Activated naive CD4-positive, alpha-beta T cell treated with anti-CD3 and anti-CD28 coated beads for 36 hours (primary cell): ENCODE results near the gene NLN. TPM values are rescaled to one million over a fixed set of nuclear protein-coding genes. Genes with fewer than 3 reads are reported as not detected.

ENCODE experiments used
- CTCF ChIA-PET: fragments of 350-600 bp; sonication (Branson Sonifier 250); formaldehyde crosslinking; loops from one replicate; lab custom pipeline; 2021; ENCODE audit warnings: antibody characterized with exemption; lab: Charles Lee
- DNase-seq: peaks from one replicate; pipeline ENCODE4 v3.0.0-alpha.2; 2020
- H3K27ac Mint-ChIP-seq: one replicate; pipeline ENCODE4 v1.8.0; 2021; ENCODE audit warnings: mild to moderate bottlenecking, mixed read lengths
- H3K27me3 Mint-ChIP-seq: one replicate; pipeline ENCODE4 v1.8.0; 2021; ENCODE audit warnings: low read depth, mixed read lengths
- H3K36me3 Mint-ChIP-seq: one replicate; pipeline ENCODE4 v1.8.0; 2021; ENCODE audit warnings: low read depth, mixed read lengths
- H3K4me1 Mint-ChIP-seq: one replicate; pipeline ENCODE4 v1.8.0; 2021; ENCODE audit warnings: low read depth, mixed read lengths
- H3K4me3 Mint-ChIP-seq: one replicate; pipeline ENCODE4 v1.8.0; 2021; ENCODE audit warnings: mild to moderate bottlenecking, moderate library complexity, mixed read lengths
- H3K9me3 Mint-ChIP-seq: one replicate; pipeline ENCODE4 v1.8.0; 2021; ENCODE audit warnings: mixed read lengths
- intact Hi-C: fragments of 100-400 bp; cut with micrococcal nuclease; formaldehyde crosslinking; loops from one replicate; pipeline ENCODE4 v1.15.1; 2023
- total RNA-seq, 2 experiments: library from RNA; stranded (reverse); gene quantifications; one replicate each; pipeline ENCODE4 v1.2.3, GENCODE V29; 2021

Gene NLN
- total RNA-seq, 2 experiments from 2014 or later = 32.4 to 35.5 TPM

DNA sequence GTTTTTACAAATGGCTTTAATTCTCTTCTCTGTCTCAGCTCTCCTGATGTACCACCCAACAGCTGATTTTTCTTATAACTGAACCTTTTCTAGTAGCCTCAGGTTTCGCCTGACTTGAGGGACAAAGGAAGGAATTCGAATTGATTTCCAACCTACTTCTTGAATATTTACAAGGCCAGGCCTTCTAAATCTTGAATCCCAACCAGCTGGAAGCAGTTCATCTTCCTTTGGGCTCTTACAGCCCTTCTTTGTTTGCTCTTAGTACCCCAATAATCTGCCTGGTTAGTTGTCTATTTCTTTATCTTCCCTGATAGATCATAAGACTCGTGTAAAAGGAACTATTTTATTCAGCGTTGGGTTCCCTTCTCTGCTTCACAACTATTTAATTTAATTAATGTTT is 95.9 kb downstream of the NLN start:
- H3K36me3 Mint-ChIP-seq = peaks cover 29% of the 10 kb centered on the region
- H3K9me3 Mint-ChIP-seq = no peaks in the 10 kb centered on the region
- no peak overlapping the region for H3K27ac Mint-ChIP-seq
- no peaks in the 10 kb centered on the region for H3K27me3 Mint-ChIP-seq
- H3K4me3 Mint-ChIP-seq = no peak overlapping the region
- CTCF ChIA-PET = no interaction called here
- peaks cover 17% of the 10 kb centered on the region for H3K4me1 Mint-ChIP-seq
- intact Hi-C loops = no loop called here
- DNase-seq = no peak

DNA sequence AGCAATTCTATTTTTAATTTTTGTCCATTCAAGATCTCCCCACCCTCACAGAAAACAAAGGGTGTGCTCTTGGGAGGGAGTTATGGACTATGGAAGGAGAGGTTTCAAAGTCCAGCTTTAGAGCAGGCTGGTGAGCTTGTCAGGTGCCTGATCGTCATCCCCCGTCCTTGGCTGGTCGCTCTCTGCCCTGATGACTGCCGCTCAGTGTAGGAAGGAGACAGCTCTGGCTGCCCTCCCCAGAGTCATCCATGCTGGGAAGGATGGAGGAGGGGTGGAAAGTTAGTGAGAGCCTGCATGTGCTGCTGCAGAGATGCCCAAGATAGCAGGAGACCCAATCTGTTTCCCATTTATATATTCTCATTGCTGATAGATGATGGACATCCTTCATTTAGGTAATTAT is 96.6 kb downstream of the NLN start:
- H3K36me3 Mint-ChIP-seq = peaks cover 26% of the 10 kb centered on the region
- intact Hi-C loops = no loop called here
- CTCF ChIA-PET = no interaction called here

DNA sequence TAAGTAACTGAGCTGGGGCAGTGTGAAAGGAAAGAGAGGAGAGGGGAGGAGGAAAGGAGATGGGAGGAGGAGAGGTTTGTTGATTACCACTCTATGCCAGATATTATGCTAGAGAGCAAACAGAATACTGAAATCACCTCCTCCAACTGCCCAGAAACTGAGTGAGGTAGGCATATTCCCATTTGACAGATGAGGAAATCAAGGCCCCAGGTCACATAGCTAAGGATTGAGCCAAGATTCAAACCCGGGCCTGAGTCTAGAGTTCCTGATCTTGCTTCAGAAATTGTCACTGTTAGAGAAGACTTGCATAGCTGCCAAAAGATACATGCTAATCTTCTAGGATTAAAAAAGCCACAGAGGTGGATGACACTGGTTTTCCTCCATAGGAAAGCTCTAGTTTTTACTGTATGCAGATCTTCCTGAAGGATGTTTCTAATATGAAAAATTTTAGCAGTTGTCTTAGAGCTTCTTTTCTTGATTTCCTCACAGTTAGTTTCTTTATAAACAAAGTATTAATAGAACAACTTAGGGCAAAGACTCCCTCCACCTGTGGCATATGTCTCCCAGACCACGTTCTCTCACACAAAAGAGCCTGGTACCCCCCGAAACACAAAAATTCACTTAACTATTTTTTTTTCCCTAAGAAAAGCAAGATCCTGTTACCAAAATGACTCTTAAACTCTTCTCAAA is 97.4 kb downstream of the NLN start:
- no peak overlapping the region for H3K27ac Mint-ChIP-seq
- no peaks in the 10 kb centered on the region for H3K9me3 Mint-ChIP-seq
- intact Hi-C loops = no loop called here
- CTCF ChIA-PET = interaction anchor here (0.9 to 1.1 kb wide), 2 partner anchors 10 to 14 kb away, joined by 3 read pairs; no protein-coding TSS in a partner anchor
- DNase-seq = no peak
- no peaks in the 10 kb centered on the region for H3K27me3 Mint-ChIP-seq
- peaks cover 17% of the 10 kb centered on the region for H3K4me1 Mint-ChIP-seq
- H3K36me3 Mint-ChIP-seq = peaks cover 22% of the 10 kb centered on the region
- H3K4me3 Mint-ChIP-seq = no peak overlapping the region

More for the DNA sequence above, 96.6 kb downstream of the NLN start:
- Mint-ChIP-seq H3K9me3 (no peaks in the 10 kb centered on the region), H3K4me1 (peaks cover 12% of the 10 kb centered on the region), H3K4me3 (no peak overlapping the region), H3K27ac (no peak overlapping the region), H3K27me3 (no peaks in the 10 kb centered on the region)
- DNase-seq = no peak

DNA sequence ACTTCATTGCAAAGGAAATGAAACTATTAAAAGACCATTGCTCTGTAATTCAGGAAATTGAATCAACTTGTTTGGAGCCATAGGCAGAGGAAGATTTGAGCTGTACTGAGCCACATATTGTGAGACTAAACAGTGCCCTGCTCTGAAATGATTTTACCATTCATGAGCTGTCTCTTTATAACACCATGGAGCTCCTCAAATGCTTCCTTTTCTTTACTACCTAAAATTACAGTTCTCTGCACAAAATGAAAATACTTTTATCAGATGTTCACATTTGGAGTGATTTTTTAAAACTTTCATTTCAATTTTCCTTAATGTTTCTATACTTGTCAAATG is 97.9 kb downstream of the NLN start:
- intact Hi-C loops = no loop called here
- CTCF ChIA-PET = interaction anchor here (0.9 to 1.1 kb wide), 2 partner anchors 10 to 15 kb away, joined by 3 read pairs; no protein-coding TSS in a partner anchor
- H3K36me3 Mint-ChIP-seq = peaks cover 22% of the 10 kb centered on the region

DNA sequence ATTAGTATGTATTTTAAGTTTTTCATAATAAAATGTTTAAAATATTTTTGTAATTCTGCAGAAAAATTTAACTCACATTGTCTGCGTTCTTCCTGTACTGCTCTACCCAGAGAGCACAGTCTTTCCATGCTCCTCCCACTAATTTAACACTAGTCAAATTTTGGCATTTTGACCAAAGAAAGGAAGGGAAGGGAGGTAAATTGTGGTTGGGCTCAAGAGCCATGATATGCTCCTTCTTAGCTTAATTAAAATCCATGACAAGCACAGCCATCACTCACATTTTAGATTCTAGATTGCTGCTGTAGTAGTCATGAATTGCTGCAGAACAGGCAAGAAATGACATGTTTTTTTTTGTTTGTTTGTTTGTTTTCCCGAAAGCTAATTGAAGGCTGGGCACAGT is 98.4 kb downstream of the NLN start:
- Mint-ChIP-seq H3K9me3 (no peaks in the 10 kb centered on the region), H3K4me3 (no peak overlapping the region), H3K36me3 (peaks cover 18% of the 10 kb centered on the region), H3K4me1 (peaks cover 20% of the 10 kb centered on the region), H3K27me3 (no peaks in the 10 kb centered on the region), H3K27ac (no peak overlapping the region)
- no peak for DNase-seq
- intact Hi-C loops = no loop called here
- CTCF ChIA-PET = interaction anchor here (1.1 kb wide), 1 partner anchor 9 kb away, joined by 3 read pairs; no protein-coding TSS in a partner anchor

More for the DNA sequence above, 97.9 kb downstream of the NLN start:
- no peak for DNase-seq
- no peak overlapping the region for H3K27ac Mint-ChIP-seq
- peaks cover 18% of the 10 kb centered on the region for H3K4me1 Mint-ChIP-seq
- no peak overlapping the region for H3K4me3 Mint-ChIP-seq
- H3K27me3 Mint-ChIP-seq = no peaks in the 10 kb centered on the region
- H3K9me3 Mint-ChIP-seq = no peaks in the 10 kb centered on the region

DNA sequence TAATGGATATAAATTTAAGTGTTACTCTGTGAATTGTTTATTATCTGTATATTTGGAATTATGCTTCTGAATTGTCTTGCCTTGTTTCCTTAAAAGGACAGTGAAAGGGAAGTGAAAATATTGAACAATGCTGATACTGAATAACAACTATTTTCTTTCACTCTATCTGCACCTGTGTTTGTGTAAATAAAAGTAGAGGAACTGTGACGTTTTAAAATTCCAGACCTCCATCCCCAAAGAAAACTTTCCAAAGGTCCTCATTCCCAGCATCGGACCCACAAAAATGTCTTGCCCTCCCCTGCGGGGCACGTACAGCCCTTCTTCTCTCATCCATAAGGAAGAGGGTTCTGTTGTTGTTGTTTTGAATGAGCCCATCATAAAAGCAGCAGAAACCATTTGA is 100.0 kb downstream of the NLN start:
- H3K4me3 Mint-ChIP-seq = no peak overlapping the region
- H3K36me3 Mint-ChIP-seq = peaks cover 10% of the 10 kb centered on the region
- no peak overlapping the region for H3K27ac Mint-ChIP-seq
- intact Hi-C loops = no loop called here
- H3K27me3 Mint-ChIP-seq = no peaks in the 10 kb centered on the region
- H3K9me3 Mint-ChIP-seq = no peaks in the 10 kb centered on the region
- peaks cover 27% of the 10 kb centered on the region for H3K4me1 Mint-ChIP-seq
- DNase-seq = no peak
- CTCF ChIA-PET = interaction anchor here (1.0 kb wide), 1 partner anchor 19 kb away, joined by 3 read pairs; no protein-coding TSS in a partner anchor

DNA sequence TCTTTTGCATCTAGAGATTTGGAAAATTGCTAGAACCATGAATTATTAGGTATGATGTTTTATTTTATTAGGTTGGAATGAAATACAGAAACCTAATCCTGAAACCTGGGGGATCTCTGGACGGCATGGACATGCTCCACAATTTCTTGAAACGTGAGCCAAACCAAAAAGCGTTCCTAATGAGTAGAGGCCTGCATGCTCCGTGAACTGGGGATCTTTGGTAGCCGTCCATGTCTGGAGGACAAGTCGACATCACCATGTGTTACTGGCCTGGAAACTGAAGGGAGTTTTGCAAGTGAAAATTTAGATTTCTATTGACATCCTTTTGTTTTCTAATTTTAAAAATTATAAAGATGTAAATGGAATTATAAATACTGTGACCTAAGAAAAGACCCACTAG is 100.7 kb downstream of the NLN start:
- CTCF ChIA-PET = interaction anchor here (1.0 kb wide), 1 partner anchor 20 kb away, joined by 3 read pairs; no protein-coding TSS in a partner anchor
- intact Hi-C loops = no loop called here
- H3K36me3 Mint-ChIP-seq = peaks cover 10% of the 10 kb centered on the region
- no peak overlapping the region for H3K27ac Mint-ChIP-seq
- H3K27me3 Mint-ChIP-seq = peaks cover 3% of the 10 kb centered on the region
- peaks cover 27% of the 10 kb centered on the region for H3K4me1 Mint-ChIP-seq
- no peaks in the 10 kb centered on the region for H3K9me3 Mint-ChIP-seq
- DNase-seq = no peak
- H3K4me3 Mint-ChIP-seq = no peak overlapping the region

DNA sequence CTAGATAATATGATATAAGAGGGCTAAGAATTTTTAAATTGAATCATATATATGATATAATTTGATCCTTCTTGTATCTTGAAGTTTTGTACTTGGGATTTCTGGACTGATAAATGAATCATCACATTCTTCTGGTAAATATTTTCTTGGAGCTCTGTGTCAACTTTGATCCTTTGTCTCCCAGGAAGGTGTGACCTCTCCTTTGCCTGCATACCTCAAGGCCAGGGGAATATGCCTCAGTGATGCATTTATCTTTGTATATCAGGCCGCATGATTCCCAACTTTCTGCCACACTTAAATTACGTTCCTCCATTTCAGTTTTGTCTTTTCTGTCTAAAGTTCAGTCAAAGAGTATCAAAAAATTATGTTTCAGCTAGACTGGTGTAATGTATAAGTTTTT is 101.2 kb downstream of the NLN start:
- H3K27ac Mint-ChIP-seq = no peak overlapping the region
- H3K36me3 Mint-ChIP-seq = peaks cover 10% of the 10 kb centered on the region
- no peak overlapping the region for H3K4me3 Mint-ChIP-seq
- H3K9me3 Mint-ChIP-seq = no peaks in the 10 kb centered on the region
- H3K4me1 Mint-ChIP-seq = peaks cover 27% of the 10 kb centered on the region
- CTCF ChIA-PET = interaction anchor here (1.0 kb wide), 1 partner anchor 11 kb away, joined by 4 read pairs; no protein-coding TSS in a partner anchor
- H3K27me3 Mint-ChIP-seq = peaks cover 3% of the 10 kb centered on the region
- no peak for DNase-seq
- intact Hi-C loops = no loop called here

DNA sequence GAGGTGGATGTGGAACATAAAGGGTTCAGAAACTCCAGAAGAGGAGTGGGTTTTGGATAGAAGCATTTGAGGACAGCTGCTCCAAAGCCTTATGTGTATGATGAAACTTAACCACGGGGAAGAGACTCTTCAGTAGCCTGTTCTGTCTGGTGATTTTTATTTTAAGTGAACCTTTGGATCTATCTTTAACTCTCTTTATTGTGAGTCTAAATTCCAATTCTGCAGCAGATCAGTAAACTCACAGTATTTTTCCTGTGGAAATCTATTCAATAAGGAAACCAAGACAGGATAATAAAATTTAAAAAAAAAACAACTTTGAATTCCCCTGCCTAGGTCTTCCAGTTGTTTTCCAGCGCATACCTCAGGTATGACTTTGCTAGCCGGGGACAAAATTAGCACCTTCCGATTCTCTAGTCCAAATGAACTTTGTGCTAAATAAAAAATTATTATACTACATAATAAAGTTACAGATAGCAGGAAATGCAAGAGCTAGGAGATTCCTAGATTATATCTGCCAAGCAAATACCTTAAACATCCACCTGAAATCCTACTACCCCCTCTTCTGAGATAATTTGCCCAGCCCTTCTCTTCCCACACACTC is 101.9 kb downstream of the NLN start:
- Mint-ChIP-seq H3K36me3 (peaks cover 10% of the 10 kb centered on the region), H3K9me3 (no peaks in the 10 kb centered on the region), H3K27ac (no peak overlapping the region), H3K4me3 (no peak overlapping the region), H3K4me1 (peaks cover 27% of the 10 kb centered on the region), H3K27me3 (peaks cover 3% of the 10 kb centered on the region)
- CTCF ChIA-PET = interaction anchor here (0.7 to 1.0 kb wide), 2 partner anchors 10 to 484 kb away, joined by 4 to 5 read pairs; no protein-coding TSS in a partner anchor
- DNase-seq = no peak
- intact Hi-C loops = no loop called here

DNA sequence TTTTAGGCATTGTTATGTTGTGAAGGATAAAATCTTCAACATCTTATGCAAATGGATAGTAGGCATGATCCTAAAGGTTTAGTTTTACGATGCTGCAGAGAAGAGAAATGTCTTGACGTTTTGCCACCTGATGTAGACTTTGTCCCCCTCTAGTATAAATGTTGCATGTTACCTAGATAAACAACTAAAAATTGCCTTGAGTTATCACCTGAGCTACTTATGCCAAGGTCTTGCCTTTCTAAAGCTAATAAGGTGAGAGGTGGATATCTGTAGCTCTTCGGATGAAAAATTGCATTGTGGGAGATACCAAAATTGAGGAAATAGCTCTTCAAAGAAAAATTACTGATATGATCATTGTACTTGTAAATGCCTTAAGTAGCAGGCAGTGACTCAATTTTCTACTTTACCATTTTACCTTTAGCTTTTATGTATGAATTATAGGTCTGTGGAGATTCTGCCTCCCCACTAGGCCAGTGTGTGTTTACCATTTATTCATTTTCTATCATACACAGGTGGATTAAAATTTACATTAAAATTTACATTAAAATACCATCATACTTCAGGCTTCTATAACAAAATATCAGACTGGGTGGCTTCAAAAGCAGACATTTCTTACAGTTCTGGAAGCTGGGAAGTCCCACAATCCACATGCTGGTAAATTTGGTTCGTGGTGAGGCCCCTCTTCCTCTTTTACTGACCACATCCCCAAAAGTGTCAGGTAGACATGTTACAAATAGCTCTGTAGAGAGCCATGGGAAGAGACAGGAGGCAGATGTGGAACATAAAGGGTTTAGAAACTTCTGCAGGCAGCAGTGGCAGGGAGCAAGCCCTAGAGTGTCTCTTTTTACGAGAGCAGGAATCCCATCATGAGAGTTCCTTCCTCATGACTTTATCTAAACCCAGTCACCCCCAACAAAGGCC is 103.7 kb downstream of the NLN start:
- H3K9me3 Mint-ChIP-seq = no peaks in the 10 kb centered on the region
- H3K27me3 Mint-ChIP-seq = peaks cover 3% of the 10 kb centered on the region
- peaks cover 10% of the 10 kb centered on the region for H3K36me3 Mint-ChIP-seq
- no peak for DNase-seq
- intact Hi-C loops = no loop called here
- H3K4me1 Mint-ChIP-seq = peaks cover 15% of the 10 kb centered on the region
- CTCF ChIA-PET = interaction anchor here (0.7 kb wide), 1 partner anchor 715 kb away, joined by 3 read pairs; no protein-coding TSS in a partner anchor
- no peak overlapping the region for H3K4me3 Mint-ChIP-seq
- no peak overlapping the region for H3K27ac Mint-ChIP-seq

DNA sequence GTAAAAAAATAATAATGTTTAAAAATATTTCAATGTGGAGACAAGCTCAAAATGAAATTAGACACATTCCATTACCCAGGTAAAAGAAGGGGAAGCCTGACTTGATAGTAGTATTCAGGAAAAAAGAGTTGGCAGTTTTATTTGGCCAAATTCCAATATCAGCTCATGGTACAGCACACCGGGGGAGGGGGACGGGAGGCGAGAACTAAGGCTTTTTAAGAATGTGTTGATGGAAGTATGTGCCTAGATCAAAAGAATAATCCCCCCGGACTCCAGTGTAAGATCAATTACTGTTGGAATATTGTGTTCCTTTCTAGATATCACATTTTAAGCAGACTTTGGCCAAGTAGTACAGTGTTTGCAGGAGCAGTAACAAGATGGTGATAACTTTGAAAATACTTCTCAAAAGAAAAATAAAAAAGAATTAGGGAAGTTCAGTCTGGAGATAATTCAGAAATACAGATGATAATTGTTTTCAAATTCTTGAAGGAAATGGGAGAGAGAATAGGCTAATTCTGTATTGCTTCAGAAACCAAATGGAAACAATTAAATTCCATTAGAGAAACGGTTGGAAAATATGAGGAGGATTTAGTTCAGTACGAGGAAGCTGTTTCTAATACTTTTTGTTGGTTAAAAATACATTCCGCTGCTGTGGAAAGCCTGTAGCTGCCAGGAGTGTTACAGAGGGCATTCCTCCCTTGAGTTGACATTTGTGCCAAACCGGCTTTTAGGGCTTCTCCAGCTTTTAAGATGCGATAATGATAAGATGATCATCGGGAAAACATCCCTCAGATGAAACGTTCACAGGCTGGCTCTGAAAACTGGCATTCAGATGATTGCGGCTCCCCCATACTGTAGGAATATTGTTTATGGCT is 106.3 kb downstream of the NLN start:
- Mint-ChIP-seq H3K4me1 (peaks cover 15% of the 10 kb centered on the region), H3K36me3 (peaks cover 7% of the 10 kb centered on the region), H3K9me3 (no peaks in the 10 kb centered on the region), H3K4me3 (no peak overlapping the region), H3K27ac (no peak overlapping the region), H3K27me3 (peaks cover 3% of the 10 kb centered on the region)
- CTCF ChIA-PET = no interaction called here
- no peak for DNase-seq
- intact Hi-C loops = no loop called here
